Measurements from ENCODE around the gene DNAJC18.

DNA sequence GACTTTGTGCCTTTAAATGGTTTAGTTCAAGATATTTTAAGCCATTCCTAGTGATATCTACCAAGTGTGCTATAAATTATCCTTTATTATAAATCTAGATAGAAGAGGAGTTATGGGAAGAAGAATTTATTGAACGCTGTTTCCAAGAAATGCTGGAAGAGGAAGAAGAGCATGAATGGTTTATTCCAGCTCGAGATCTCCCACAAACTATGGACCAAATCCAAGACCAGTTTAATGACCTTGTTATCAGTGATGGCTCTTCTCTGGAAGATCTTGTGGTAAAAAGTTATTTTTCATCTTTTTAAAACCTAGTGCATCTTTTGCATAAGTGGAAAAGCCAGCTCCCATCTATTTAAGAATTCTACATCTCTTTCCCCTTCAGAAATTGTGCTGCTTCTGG, 74.9 kb downstream of the DNAJC18 start:
- TF ChIP-seq EZH2 (IDR thresholded peaks at IDR 0.05; ENCODE audit: borderline replicate concordance, low read depth, low read length, poor library complexity, severe bottlenecking) = no peak
- TF ChIP-seq, protein P1, sequence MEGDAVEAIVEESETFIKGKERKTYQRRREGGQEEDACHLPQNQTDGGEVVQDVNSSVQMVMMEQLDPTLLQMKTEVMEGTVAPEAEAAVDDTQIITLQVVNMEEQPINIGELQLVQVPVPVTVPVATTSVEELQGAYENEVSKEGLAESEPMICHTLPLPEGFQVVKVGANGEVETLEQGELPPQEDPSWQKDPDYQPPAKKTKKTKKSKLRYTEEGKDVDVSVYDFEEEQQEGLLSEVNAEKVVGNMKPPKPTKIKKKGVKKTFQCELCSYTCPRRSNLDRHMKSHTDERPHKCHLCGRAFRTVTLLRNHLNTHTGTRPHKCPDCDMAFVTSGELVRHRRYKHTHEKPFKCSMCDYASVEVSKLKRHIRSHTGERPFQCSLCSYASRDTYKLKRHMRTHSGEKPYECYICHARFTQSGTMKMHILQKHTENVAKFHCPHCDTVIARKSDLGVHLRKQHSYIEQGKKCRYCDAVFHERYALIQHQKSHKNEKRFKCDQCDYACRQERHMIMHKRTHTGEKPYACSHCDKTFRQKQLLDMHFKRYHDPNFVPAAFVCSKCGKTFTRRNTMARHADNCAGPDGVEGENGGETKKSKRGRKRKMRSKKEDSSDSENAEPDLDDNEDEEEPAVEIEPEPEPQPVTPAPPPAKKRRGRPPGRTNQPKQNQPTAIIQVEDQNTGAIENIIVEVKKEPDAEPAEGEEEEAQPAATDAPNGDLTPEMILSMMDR (conservative IDR thresholded peaks at IDR 0.05; ENCODE audit: low read depth, low read length) = no peak

Data from A673 (cell line).